Erythroblast (primary cell): ENCODE data around the gene HEXIM1.

ENCODE experiments used
- GATA1 ChIP-seq: IDR thresholded peaks from 2 replicates; pipeline ENCODE4 v1.6.1; 2011; ENCODE audit warnings: low read depth, mild to moderate bottlenecking, control low read depth, low read length, moderate library complexity
- POLR2A ChIP-seq: IDR thresholded peaks from 2 replicates; pipeline ENCODE4 v1.6.1; 2011; ENCODE audit warnings: mild to moderate bottlenecking, low read length

GRCh38 chr17:45168991-45169752 lies 20.9 kb downstream of the HEXIM1 start:
- TF ChIP-seq POLR2A, result no peak
- TF ChIP-seq GATA1, result no peak
